Measurements from ENCODE around the gene SLC23A2. TPM values are rescaled to one million over a fixed set of nuclear protein-coding genes. Genes with fewer than 3 reads are reported as not detected.

SLC23A2 gene
- 15.3 and 16.3 TPM in 2 replicates for total RNA-seq (2014; rRNA removed; shearing (Covaris generic))

GRCh38 chr20:5001174-5002076, at the start of gene SLC23A2:
TSS of gene SLC23A2 (minus strand) at chr20:5001510. CDS start at chr20:4932562, 68,948 bp downstream.

Small RNAs within 50 kb of the gene (small RNA-seq; reads per million reads assigned to genes)
- gene AL121890.1 (not detected), gene RF00322 (not detected)

Other genes starting within 250 kb of the SLC23A2 start
- 0.41 and 0.69 TPM in 2 replicates for gene RASSF2, start 177.9 kb downstream of the SLC23A2 start, total RNA-seq (2014; rRNA removed; shearing (Covaris generic))
- 125 and 128 TPM in 2 replicates for gene TMEM230, start 111.6 kb upstream of the SLC23A2 start, total RNA-seq (2014; rRNA removed; shearing (Covaris generic))
- 169 and 205 TPM in 2 replicates for gene PCNA, start 118.4 kb upstream of the SLC23A2 start, total RNA-seq (2014; rRNA removed; shearing (Covaris generic))
- gene CDS2, start 125.5 kb upstream of the SLC23A2 start, total RNA-seq (2014; rRNA removed; shearing (Covaris generic)) = 8.4 and 9.6 TPM in 2 replicates

Data from A375 (cell line).